ENCODE data around the gene KRTAP10-12.

GRCh38 chr21:44708866-44709425, 12.0 kb downstream of the KRTAP10-12 start:
- no peak for TF ChIP-seq CTCF (IDR thresholded peaks at IDR 0.05; ENCODE audit: low read depth, low read length, missing input control)
- no peak for TF ChIP-seq YY1 (IDR thresholded peaks at IDR 0.05)
- TF ChIP-seq GABPA (IDR thresholded peaks at IDR 0.05 in 1 of 2, conservative IDR thresholded peaks at IDR 0.05 in 1 of 2) = no peak
- no peak for TF ChIP-seq ATF3 (IDR thresholded peaks at IDR 0.05)
- no peak for TF ChIP-seq SP1 (IDR thresholded peaks at IDR 0.05)
- no peak for TF ChIP-seq TAF1 (conservative IDR thresholded peaks at IDR 0.05)
- TF ChIP-seq, protein P1, sequence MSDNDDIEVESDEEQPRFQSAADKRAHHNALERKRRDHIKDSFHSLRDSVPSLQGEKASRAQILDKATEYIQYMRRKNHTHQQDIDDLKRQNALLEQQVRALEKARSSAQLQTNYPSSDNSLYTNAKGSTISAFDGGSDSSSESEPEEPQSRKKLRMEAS (IDR thresholded peaks at IDR 0.05) = no peak
- TF ChIP-seq REST (IDR thresholded peaks at IDR 0.05) = no peak
- TF ChIP-seq ZBTB33 (IDR thresholded peaks at IDR 0.05) = no peak
- no peak for TF ChIP-seq FOXA1 (IDR thresholded peaks at IDR 0.05)
